22Rv1 (cell line): ENCODE measurements around the gene REPS1.
"Not testable (repeated sequence)": the region's sequence is repeated elsewhere in the genome, so short reads cannot be mapped to it uniquely, and the experiment has no call there.

Experiments used
- H3K27ac ChIP-seq: fragments of 450-650 bp; 2 replicates; pipeline ENCODE4 v1.5.1; 2017
- CTCF ChIP-seq: fragments of 450-650 bp; IDR thresholded peaks from 2 replicates; pipeline ENCODE4 v1.5.1; 2017; ENCODE audit warnings: mild to moderate bottlenecking
- ZFX ChIP-seq: fragments of 450-650 bp; IDR thresholded peaks from 2 replicates; pipeline ENCODE4 v1.6.1; 2017; ENCODE audit warnings: antibody characterized with exemption, borderline replicate concordance

REPS1 gene

DNA sequence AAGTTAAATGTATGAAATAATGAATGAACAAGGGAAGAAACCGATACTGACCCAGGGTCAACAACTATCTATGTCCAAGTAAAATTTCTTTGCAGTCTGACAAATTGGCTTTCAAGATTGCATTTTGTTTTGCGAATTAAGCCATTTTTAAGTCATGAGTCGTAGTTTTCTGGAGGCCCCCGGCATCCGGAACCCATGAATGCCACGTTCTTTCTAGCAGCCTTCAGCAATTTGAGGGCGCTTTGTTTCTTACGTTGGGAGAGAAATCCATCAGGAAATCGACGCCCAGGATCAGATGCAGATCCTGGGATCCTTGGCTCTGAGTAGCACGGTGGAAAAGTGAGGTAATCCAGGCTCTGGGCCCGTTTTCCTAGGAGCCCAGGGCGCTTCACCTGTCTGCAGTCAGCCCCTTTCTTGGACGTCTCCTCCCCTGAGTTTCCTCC is 40.2 kb upstream of the REPS1 start:
- peak overlapping the region; percentile 95 for H3K27ac ChIP-seq
- TF ChIP-seq ZFX (no peak), CTCF (no peak)

GRCh38 chr6:139027620-139028182 is 39.6 kb upstream of the REPS1 start:
- TF ChIP-seq ZFX = no peak
- TF ChIP-seq CTCF = no peak
- H3K27ac ChIP-seq = peak overlapping the region; percentile 95

DNA sequence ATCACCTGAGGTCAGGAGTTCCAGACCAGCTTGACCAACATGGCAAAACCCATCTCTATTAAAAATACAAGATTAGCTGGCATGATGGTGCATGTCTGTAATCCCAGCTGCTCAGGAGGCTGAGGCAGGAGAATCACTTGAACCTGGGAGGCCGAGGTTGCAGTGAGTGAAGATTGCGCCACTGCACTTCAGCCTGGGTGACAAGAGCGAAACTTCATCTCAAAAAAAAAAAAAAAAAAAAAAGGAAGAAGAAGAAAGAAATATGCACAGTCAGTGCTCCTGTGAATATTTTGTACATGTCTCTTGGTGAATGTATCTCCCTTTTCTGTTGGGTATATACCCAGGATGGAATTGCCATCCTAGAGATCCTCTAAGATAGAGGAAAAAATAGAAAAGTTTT is 37.4 kb upstream of the REPS1 start:
- H3K27ac ChIP-seq = not testable (repeated sequence)

DNA sequence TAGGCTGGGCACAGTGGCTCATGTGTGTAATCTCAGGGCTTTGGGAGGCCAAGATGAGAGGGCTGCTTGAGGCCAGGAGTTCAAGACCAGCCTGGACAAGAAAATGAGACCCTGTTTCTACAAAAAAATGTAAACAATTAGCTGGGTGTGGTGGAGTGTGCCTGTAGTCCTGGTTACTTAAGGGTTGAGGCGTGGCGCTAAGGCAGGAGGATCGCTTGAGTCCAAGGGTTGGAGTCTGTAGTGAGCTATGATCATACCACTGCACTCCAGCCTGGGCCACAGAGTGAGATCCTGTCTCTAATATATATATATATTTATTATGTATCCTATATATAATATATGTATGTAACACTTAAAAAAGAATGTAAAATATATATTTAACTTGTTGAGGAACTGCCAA is 32.6 kb upstream of the REPS1 start:
- TF ChIP-seq CTCF (no peak), ZFX (no peak)
- H3K27ac ChIP-seq = no peak overlapping the region

DNA sequence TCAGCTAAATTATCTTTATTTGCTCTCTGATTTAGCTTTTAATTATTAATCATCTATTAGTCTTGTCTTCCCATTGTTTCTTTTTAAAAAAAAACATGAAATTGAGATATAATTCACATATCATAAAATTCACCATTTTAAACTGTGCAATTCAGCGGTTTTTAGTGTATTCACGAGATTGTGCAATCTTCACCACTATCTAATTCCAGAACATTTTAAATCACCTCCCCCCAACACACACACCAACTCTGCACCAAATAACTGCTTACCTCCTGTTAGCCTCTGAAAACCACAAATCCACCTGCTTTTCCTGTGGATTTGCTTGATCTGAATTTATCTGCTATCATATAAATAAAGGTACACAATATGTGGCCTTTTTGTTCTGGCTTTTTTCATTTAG is 31.7 kb upstream of the REPS1 start:
- H3K27ac ChIP-seq = no peak overlapping the region
- TF ChIP-seq ZFX = no peak
- no peak for TF ChIP-seq CTCF

DNA sequence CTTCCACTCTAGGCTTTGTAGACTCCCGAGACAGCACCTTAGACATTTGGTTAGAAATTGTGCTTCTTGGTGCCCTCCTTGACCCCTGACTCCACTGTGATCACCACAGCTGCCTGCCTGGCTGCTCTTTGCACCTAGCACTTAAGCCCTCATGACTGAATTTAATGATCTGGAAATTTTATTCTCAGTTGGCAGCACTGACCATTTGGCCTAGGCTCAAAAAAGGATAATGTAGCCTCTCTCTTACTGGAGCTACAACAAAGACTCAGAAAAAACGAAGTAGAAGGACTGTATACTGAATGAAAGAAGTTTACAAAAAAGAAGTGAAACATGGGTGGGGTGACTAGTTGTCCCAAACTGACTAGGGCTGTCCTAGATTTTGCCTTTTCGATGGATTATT is 29.2 kb upstream of the REPS1 start:
- peak overlapping the region; percentile 85 for H3K27ac ChIP-seq
- TF ChIP-seq ZFX = no peak
- TF ChIP-seq CTCF = no peak

GRCh38 chr6:139016337-139017213 is 28.5 kb upstream of the REPS1 start:
- TF ChIP-seq ZFX (no peak), CTCF (no peak)
- peak overlapping the region; percentile 85 for H3K27ac ChIP-seq
